Middle frontal gyrus (tissue), 1 donor: ENCODE measurements around the gene DDX51.
"Not testable (repeated sequence)": the region's sequence is repeated elsewhere in the genome, so short reads cannot be mapped to it uniquely, and the experiment has no call there.

ENCODE experiments used
- DNase-seq: peaks from one replicate; pipeline ENCODE4 v3.0.0-alpha.2; 2015; ENCODE audit warnings: low spot score; ENCODE audit errors: extremely low spot score

DDX51 gene

DNA sequence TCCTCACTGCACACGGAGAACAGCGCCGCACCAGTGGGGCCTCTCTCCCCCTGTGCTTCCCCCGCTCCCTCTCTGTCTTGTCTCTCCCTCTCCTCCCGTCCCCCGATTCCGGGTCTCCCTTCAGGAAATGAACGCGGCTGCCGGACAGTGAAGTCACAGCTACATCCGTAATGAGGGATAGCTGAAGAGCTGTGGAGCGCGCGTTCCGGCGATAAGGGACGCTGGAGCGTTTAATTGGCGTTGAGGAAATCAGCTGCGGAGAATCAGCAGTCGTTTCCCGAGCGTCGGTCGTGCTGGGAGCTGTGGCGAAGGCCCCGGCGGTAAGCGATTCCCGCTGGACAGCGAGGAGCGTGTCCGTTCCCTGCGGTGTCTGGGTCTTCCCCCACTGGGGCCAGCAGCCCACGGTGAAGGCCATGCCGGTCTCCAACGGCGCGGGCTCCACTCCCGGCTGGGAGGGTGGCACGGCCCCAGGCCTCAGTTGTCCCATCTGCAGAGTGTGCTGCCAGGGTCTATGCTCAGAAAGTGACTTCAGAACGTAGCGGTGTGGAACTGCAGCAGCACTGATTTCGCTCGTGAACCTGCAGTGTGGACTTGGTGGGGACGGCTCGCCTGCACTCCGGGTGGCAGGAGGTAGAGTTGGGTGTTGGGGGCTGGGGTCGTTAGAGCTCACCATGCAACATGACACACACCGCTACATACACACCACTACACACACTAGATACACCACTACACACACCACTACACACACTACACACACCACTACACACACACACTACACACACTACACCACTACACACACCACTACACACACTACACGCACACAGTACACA is 11.0 kb upstream of the DDX51 start:
- no peak for DNase-seq

- no peak for DNase-seq
Measured at GRCh38 chr12:132154341-132154761, 10.2 kb upstream of the DDX51 start.

DNA sequence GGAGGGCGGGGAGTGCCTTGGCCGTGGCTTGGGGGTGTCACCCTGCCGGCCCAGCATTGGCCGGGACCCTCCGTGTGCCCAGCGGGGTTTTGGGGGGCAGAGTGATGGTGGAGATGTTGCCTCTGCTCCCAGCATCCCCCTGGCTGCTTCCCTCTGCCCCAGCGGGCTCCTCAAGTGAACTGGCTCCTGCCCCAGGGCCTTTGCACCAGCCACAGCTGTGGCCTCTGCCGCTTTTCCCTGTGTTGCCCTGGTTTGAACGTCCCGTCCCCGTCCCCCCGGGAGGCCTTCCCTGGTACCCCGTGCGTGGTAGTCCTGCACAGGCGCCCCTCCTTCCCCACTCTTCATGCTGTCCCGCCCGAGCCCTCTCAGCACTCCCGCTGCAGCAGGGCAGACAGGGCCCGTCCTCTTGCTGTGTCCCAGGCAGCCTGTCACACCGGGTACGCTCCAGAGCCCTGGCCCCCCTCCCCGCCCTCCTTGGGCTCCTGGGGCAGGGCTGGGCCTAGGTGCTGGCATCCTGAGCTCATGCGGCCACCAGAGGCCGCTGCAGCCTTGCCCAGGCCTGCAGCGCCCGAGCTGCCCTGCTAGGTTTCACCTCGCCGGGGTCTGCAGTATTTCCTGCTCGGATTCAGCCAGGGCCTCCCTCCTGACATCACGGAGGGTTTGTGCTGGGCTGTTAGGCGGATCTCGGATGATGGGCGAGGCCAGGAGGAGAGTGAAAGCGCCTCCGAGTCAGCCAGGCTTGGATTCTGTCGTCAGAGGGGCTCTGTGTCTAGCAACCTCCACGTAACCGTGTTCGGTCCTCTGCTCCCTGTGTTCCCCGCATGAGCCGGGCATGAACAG is 9.6 kb upstream of the DDX51 start:
- peak; percentile 27 for DNase-seq

GRCh38 chr12:132152953-132153352 is 8.8 kb upstream of the DDX51 start:
- no peak for DNase-seq

DNA sequence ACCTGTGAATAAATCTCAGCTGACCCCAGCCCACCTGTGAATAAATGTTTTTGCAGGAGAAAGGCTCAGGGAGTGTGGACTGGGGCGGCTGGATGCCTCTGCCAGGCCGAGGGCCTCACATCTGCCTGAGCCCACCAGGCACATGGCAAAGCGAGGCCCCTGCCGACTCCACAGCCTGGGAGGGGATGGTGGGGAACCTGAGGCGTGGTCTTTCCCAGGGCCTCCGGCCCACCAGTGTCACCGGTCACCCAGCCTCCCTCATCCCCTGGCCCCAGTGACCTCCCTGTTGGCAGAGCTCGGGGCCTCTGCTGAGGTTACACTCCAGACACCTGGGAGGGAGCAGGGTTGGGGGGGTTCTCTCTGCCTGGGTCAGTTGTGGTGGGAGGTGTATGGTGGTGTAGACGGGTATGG is 8.3 kb upstream of the DDX51 start:
- DNase-seq, result no peak

GRCh38 chr12:132151766-132152410 is 7.8 kb upstream of the DDX51 start:
- no peak for DNase-seq

GRCh38 chr12:132151145-132151765 is 7.1 kb upstream of the DDX51 start:
- no peak for DNase-seq

DNA sequence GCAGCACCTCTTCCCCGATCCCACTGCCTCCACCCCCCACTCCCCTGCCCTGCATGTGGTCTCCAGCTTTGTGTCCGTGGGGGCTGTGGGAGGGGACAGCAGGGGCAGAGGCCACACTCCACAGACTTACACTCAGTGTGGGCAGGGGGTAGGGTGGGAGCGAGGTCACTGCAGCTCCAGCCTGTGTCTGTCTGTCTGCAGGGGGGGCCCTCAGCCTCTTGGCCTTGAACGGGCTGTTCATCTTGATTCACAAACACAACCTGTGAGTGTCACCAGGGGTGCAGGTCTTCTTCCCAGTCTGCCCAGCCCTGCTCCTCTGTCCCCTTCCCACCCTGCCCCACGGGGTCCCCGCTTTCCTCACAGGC is 6.6 kb upstream of the DDX51 start:
- no peak for DNase-seq

- DNase-seq, result not testable (repeated sequence)
Measured at GRCh38 chr12:132149526-132149925, 5.4 kb upstream of the DDX51 start.

DNA sequence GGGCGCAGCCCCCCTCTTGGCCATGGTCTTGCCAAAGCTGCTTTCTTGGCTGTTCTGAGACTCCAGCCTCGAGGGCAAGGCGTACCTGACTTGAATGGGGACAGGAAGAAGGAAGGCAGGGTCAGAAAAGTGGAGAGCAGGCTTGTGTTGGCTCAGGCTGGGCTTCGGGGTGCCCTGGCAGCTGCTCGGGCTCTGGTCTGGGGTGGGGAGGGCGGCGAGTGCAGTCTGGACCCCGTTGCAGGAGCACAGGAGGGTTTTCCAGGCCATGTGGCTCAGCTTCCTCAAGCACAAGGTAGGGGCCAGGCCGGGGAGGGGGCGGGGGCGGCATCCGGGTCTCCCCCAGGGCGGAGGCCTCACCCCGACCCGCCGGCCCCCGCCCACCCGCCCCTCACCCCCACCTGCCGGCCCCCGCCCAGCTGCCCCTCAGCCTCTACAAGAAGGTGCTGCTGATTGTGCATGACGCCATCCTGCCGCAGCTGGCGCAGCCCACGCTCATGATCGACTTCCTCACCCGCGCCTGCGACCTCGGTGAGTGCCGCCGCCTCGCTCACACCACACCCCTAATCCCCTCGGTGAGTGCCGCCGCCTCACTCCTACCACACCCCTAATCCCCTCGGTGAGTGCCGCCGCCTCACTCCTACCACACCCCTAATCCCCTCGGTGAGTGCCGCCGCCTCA is 4.4 kb upstream of the DDX51 start:
- no peak for DNase-seq

- DNase-seq, result no peak
Measured at GRCh38 chr12:132147423-132148367, 3.6 kb upstream of the DDX51 start.

DNA sequence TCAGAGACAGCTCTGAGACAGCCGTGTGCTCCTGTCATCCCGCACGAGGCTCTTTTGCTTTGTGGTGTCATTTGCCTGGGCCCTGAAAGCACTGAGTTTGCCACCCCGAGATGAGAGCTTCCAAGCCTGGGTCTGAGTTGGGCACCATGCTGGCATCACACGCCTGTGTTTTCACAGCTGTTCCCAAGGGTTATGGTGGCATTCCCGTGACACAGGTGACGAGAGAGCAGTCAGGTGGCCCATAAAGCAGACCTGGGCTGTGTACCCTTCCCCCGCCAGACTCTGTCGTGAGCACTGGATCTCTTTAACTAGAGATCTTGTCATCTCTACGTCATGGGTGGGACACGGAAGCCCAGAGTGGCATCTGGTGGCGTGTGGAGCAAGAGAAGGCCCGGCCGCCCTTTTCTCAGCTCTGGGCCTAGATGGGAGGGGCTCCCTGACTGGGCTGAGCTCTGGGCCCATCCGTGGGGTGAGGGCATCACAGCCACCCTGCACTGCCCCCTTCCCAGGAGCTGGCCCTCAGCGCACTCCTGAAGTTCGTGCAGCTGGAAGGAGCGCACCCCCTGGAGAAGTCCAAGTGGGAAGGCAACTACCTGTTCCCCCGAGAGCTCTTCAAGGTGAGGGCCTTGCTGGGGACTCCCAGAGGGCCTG is 2.8 kb upstream of the DDX51 start:
- no peak for DNase-seq

DNA sequence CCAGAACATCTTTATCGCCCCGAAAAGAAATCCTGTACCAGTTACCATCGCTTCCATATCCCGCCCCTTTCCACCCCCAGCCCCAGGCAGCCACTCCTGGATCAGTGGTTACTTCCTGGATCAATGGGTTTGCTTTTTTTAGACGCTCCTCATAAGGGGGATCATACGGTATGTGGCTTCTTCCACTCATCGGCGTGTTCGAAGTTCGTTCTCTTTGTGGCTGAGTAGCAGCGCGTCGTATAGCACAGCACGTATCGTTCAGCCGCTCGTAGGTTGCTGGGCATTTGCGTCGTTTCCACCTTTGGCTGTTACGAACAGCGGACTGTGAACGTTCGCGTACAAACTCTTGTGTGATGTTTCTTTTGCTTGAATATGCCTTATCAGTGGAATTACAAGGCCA is 2.0 kb upstream of the DDX51 start:
- DNase-seq, result no peak

- DNase-seq, result no peak
Measured at GRCh38 chr12:132145334-132145733, 1.2 kb upstream of the DDX51 start.

- no peak for DNase-seq
Measured at GRCh38 chr12:132144810-132145168, 670 bp upstream of the DDX51 start.

DNA sequence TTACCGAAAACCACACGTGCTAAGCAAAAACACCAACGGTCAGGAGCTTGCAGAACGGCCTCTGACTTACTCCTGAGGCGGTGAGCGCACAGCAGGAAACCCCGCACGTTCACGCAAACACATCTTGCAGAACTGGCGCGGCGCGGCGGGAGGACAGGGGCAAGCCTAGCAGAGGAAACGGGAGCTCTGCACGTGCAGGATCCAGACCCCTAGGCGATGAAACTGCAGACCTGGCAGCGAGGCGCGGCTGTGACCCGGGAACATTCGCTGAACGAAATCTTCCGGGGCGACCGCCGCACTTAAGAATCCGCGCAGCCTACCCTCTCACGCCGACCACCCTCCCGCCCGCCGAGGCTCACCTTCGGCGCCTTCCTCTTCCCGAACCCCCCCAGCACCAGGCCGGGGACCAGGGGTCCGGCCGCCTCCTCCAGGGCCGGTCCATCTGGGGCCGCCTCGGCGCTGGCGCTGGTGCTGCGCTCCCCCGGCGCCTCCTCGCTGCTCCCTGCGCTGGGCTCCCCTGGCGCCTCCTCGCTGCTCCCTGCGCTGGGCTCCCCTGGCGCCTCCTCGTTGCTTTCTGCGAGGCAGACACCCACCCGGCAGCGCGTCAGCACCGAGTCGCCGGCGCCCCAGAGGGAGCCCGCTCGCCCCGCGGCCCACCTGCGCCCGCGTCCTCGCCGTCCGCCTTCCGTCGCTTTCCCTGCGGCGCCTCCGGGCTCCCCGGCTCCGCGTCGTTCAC is 615 bp downstream of the DDX51 start:
- DNase-seq, result no peak

DNA sequence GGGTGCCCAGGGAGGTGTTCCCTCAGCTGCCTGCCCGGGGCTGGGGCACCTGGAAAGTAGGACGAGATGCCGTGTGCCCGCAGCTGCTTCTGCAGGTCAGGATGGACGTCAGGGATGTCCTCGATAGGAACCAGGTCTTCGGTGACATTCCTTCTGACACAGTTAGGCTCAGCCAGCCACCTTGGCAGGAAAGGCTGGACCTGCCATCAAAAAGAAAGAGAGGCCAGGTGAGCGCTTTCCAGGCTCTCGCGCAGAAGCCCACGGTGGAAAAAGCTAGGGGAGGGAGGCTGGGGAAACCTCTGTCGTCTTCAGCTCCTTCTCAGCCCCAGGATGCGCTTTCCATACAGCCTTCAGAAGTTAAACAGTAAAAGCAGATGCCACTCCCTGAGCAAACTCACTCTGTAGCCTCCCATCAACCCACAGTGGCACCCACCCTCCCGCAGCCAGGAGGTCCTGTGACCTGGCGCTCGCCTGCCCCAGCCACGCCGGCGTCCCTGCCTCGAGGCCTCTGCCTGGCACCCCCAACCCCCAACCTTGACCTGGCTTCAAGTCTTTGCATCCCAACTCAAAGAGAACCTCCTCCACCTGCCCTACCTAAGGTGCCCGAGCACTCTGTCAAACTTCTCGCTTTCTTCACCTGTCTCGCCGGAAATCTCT is 1.3 kb downstream of the DDX51 start:
- no peak for DNase-seq

DNA sequence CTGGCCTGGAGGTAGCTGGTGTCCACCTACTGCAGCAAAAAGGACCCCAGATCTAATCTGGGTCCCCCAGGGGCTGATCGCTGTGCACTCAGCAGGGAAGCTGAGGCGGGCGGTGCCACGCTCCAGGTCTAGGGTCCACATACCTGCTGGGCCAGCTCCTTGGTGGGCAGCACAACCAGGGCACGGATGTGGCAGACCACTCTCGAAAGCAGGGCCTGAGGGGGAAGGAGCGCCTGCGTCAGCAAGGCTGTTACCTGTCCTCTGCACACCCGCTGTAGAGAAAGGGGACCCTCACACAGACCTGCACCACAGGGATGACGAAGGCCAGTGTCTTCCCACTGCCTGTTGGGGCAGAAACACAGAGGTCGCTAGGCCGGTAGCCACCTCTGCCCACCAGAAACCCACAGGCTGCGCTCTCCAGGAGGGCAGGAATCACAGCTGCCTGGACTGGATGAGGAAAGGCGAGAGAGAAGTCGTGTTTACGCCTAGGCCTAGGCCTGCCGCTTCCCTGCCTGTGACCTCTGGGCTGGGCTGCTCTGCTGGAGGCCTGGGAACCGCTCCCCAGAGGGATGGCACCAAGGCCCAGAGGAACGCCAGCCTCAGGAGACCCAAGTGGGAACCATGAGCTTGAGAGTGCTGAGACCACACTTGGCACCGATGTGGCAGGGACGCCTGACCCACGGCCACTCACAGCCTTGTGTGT is 2.0 kb downstream of the DDX51 start:
- no peak for DNase-seq
